Fibroblast of pulmonary artery (primary cell): ENCODE data around the gene MBP.

ENCODE experiments used
- DNase-seq: peaks from one replicate; pipeline ENCODE4 v3.0.0-alpha.2; 2010; ENCODE audit warnings: low read depth
- H3K4me3 ChIP-seq: replicated peaks from 2 replicates; pipeline ENCODE4 v1.5.1; 2011; ENCODE audit warnings: low read depth, mild to moderate bottlenecking, control low read depth, low read length, moderate library complexity
- CTCF ChIP-seq: IDR thresholded peaks from 2 replicates; pipeline ENCODE4 v1.5.1; 2011; ENCODE audit warnings: mild to moderate bottlenecking, control low read depth, low read length, inconsistent platforms; ENCODE audit errors: missing control alignments

The MBP gene

GRCh38 chr18:77130229-77131099 is 2.1 kb downstream of the MBP start:
- peak overlapping the region; percentile 65 for H3K4me3 ChIP-seq
- DNase-seq: no peak
- no peak for TF ChIP-seq CTCF

- TF ChIP-seq CTCF: no peak
- peak; percentile 91 for DNase-seq
- no peak overlapping the region for H3K4me3 ChIP-seq
Measured at GRCh38 chr18:77129150-77129551, 3.4 kb downstream of the MBP start.

DNA sequence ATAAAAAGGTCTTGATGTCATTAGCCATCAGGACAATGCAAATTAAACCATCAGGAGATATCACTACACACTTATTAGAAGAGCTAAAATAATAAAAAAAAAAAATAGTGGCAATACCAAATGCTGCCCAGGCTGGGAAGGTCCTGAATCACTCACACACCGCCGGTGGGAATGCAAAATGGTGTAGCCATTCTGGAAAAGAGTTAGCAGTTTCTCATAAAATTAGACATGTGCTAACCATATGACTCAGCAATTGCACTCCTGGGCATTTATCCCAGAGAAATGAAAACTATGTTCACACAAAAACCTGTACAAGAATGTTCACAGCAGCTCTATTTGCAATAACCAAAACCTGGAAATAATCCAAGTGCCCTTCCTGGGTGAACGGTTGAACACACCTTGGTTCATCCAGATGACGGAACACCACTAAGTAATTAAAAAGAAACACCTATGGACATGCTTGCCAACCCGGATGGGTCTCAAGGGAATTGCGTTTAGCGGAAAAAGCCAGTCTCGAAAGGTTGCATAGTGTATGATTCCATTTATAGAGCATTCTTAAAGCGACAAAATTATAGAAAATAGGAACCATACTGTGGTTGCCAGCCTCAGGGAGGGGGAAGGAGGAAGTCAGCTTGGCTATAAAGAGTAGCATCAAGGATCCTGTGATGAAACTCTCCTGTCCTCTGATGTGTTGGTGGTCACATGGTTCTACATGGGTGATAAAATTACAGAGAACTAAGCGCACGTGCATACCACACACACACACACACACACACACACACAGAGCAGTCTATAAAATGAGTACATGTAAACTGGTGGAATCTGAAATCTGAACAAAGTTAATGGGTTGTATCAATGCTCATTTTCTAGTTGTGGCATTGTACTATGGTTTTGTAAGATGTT is 4.6 kb downstream of the MBP start:
- no peak overlapping the region for H3K4me3 ChIP-seq
- no peak for TF ChIP-seq CTCF
- peak; percentile 92 for DNase-seq

DNA sequence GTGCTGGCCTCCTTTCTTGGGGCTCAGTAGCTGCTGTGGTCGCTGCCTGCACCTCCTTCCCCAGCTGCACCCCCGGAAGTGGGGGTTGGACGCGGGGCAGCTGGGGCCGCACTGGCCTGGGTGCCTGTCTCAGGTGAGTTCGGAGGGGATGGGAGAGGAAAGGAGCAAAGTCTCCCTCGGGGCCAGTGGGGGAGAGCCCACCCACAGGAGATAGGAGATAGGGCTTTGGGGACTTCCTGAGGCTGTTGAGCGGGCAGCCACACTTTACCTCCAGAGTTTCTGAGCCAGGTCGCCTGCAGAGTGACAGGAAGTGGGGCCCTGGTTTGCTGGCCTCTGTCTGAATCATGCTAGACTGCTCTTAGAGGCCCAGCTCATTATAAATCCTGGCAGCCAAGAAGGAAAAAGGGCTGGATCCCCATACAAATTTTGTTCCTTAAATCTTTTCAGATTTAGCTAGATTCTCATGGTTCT is 8.1 kb downstream of the MBP start:
- TF ChIP-seq CTCF: no peak
- DNase-seq: no peak
- no peak overlapping the region for H3K4me3 ChIP-seq

DNA sequence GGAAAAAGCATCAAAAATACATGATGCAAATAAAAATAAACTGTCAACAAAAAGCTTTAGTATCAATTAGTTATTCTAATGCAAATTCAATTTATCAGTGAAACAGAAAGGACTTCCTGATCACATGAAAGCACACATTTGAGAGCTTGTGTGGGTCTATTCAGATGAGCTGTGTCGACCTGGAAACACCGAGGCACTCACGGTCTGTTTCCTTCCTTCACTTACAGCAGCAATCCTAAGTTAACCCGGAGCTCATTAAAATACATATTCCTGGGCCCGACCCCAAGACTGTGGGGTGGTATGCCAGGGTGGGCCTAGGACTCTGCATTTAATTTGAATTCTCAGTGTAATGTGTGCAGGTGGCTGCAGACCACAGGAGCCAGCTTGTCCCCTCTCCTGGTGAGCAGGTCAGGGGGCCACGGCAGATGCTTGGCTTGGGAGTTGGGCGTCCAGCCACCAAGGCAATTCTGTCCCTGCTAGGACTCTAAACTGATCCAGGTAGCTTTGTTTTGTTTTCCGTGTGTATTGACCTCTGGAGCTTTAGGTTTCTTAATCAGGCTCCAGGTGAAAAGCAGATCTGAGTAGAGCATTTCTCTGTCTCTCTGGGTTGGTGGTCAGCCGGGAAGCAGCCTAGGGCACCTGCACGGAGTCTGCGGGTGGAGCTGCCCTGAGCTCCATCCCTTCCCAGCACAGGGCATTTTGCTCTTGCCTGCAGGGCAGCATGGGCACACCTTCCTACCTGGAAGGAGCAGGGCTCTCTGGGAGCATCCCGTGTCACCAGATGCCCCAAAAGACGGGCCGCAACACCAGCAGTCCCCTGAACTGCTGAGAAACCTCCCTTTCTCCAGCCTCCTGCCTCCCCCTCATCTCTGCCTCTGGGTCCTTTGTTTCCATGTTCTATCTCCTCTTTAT is 9.0 kb downstream of the MBP start:
- no peak for TF ChIP-seq CTCF
- no peak for DNase-seq

GRCh38 chr18:77121523-77121922 is 11.1 kb downstream of the MBP start:
- H3K4me3 ChIP-seq: no peak overlapping the region
- no peak for DNase-seq
- TF ChIP-seq CTCF: no peak

More for the DNA sequence above, 9.0 kb downstream of the MBP start:
- no peak overlapping the region for H3K4me3 ChIP-seq
